Gastrocnemius medialis (tissue), 4 donors: ENCODE results near the gene TRIM24.

ENCODE experiments used
- POLR2A ChIP-seq, 2 donors: fragments of 450-650 bp; IDR thresholded peaks; one replicate each; pipeline ENCODE4 v1.6.1; 2017; ENCODE audit warnings: antibody characterized with exemption in 2 of 2, mild to moderate bottlenecking in 2 of 2, moderate library complexity in 2 of 2
- TF ChIP-seq, protein P1 (sequence below), 5 experiments: fragments of 450-650 bp in 3 of 5; fragments of 200-600 bp in 2 of 5; sonication (generic) in 2 of 5; IDR thresholded peaks in 4 of 5; conservative IDR thresholded peaks in 1 of 5; 1 replicate in 4 of 5; 2 replicates in 1 of 5; pipeline ENCODE4 v1.5.1; 2016 to 2019; ENCODE audit warnings: antibody characterized with exemption in 5 of 5, mild to moderate bottlenecking in 3 of 5, moderate library complexity in 3 of 5

DNA sequence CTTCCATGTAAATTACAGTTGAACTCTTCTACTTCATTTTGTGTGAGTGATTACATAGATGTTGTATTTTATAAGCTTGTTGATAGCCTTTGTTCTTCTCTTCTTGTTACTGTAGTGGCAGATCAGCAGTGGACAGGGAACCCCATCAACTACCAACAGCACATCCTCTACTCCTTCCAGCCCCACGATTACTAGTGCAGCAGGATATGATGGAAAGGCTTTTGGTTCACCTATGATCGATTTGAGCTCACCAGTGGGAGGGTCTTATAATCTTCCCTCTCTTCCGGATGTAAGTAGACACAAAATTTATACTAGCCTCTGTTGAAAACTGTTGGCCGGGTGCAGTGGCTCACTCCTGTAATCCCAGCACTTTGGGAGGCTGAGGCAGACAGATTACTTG, 110.7 kb downstream of the TRIM24 start:
- TF ChIP-seq, protein P1, sequence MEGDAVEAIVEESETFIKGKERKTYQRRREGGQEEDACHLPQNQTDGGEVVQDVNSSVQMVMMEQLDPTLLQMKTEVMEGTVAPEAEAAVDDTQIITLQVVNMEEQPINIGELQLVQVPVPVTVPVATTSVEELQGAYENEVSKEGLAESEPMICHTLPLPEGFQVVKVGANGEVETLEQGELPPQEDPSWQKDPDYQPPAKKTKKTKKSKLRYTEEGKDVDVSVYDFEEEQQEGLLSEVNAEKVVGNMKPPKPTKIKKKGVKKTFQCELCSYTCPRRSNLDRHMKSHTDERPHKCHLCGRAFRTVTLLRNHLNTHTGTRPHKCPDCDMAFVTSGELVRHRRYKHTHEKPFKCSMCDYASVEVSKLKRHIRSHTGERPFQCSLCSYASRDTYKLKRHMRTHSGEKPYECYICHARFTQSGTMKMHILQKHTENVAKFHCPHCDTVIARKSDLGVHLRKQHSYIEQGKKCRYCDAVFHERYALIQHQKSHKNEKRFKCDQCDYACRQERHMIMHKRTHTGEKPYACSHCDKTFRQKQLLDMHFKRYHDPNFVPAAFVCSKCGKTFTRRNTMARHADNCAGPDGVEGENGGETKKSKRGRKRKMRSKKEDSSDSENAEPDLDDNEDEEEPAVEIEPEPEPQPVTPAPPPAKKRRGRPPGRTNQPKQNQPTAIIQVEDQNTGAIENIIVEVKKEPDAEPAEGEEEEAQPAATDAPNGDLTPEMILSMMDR (IDR thresholded peaks at IDR 0.05 in 4 of 5, conservative IDR thresholded peaks at IDR 0.05 in 1 of 5), result no peak
- TF ChIP-seq POLR2A (IDR thresholded peaks at IDR 0.05), result no peak
